ENCODE measurements around the gene OSBPL3. TPM values are rescaled to one million over a fixed set of nuclear protein-coding genes. Genes with fewer than 3 reads are reported as not detected.

Gene OSBPL3
- total RNA-seq, 4 donors from 2014 or later = 1.2 to 9.0 (median 3.5) TPM

DNA sequence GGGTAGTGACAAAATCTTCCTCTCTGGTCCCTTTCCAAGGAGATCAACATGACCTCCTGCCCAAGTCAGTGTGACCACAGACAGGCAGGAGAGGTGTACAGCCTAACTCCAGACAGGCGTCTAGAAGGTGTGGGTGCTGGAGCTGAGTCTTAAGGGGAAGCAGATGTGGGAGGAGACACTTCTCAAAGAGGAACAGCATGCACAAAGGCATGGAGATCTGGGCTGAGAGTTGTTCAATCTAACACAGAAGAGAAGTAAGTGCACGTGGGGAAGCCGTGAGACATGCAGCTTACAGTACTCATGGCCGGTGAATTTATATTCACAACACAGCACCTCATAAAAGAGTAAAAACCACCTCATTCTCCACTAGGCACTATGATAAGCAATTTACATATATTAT, 198.9 kb downstream of the OSBPL3 start:
- intact Hi-C loops (cut with DNase I; ENCODE audit: low total_unique reads) = no loop called here
- DNase-seq = no peak
- Histone ChIP-seq H3K36me3 (no peaks in the 10 kb centered on the region), H3K9me3 (no peaks in the 10 kb centered on the region), H3K4me3 (no peak overlapping the region), H3K27ac (no peak overlapping the region), H3K27me3 (no peaks in the 10 kb centered on the region), H3K4me1 (no peaks in the 10 kb centered on the region)
- TF ChIP-seq POLR2A (IDR thresholded peaks at IDR 0.05) = no peak
- TF ChIP-seq, protein P1, sequence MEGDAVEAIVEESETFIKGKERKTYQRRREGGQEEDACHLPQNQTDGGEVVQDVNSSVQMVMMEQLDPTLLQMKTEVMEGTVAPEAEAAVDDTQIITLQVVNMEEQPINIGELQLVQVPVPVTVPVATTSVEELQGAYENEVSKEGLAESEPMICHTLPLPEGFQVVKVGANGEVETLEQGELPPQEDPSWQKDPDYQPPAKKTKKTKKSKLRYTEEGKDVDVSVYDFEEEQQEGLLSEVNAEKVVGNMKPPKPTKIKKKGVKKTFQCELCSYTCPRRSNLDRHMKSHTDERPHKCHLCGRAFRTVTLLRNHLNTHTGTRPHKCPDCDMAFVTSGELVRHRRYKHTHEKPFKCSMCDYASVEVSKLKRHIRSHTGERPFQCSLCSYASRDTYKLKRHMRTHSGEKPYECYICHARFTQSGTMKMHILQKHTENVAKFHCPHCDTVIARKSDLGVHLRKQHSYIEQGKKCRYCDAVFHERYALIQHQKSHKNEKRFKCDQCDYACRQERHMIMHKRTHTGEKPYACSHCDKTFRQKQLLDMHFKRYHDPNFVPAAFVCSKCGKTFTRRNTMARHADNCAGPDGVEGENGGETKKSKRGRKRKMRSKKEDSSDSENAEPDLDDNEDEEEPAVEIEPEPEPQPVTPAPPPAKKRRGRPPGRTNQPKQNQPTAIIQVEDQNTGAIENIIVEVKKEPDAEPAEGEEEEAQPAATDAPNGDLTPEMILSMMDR (IDR thresholded peaks at IDR 0.05) = no peak

DNA sequence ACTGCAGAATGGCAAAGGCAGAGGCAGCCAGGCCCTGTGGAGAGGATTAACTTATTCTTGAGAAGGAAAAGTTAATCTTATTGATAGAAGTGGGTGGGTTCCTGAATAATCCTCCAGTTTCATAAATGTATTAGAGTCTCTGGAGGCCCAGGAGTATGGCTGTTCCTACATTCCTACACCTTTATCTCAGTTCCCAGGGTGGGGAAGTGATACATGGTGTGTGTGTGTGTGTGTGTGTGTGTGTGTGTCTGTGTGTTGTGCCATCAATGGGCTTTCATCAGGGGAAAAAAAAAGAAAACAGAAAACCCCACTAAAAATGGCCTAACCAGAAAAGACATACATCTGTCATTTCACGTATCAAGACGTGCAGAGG, 200.7 kb downstream of the OSBPL3 start:
- TF ChIP-seq POLR2A (IDR thresholded peaks at IDR 0.05) = no peak
- TF ChIP-seq, protein P1 (IDR thresholded peaks at IDR 0.05) = no peak

DNA sequence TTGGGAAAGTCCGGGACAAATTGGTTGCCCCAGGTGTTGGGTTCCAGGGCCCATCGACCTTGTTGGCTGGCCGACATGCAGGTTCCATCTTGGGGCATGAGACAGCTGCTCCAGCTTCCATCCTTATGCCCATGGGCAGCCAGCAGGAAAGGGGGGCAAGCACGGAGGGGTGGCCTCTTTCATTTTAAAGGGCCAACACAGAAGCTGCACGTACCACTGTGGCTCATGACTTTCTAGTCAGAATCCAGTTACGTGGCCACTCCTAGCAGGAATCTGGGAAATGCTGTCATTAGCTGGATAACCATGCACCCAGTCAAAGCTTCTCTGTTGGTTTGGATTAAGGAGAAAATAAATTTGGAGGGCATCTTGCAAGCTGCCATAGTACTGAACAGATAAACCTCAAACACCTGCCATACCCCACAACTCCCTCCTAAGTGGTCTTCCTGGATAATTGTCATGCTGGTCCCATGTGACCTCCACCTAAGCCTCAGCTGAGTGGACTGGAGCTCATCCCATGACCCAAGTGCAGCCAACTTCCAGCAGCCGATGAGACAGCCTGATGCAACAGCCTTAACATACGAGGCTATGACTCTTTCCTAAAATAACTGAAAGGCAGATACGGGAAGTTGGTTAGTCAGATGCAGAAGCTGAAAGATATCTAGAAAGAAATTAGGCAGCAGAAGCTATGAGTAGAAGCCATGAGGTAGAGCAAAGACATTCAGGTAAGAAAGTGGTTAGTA, 201.3 kb downstream of the OSBPL3 start:
- intact Hi-C loops (cut with DNase I; ENCODE audit: low total_unique reads) = no loop called here
- Histone ChIP-seq H3K4me1 (no peaks in the 10 kb centered on the region), H3K36me3 (no peaks in the 10 kb centered on the region), H3K27ac (no peak overlapping the region), H3K9me3 (no peaks in the 10 kb centered on the region), H3K4me3 (no peak overlapping the region), H3K27me3 (no peaks in the 10 kb centered on the region)
- peak in 1 of 2 donors; percentile 30 for DNase-seq
- TF ChIP-seq, protein P1 (IDR thresholded peaks at IDR 0.05) = no peak
- TF ChIP-seq POLR2A (IDR thresholded peaks at IDR 0.05) = no peak

More for the DNA sequence above, 200.7 kb downstream of the OSBPL3 start:
- intact Hi-C loops (cut with DNase I; ENCODE audit: low total_unique reads) = no loop called here
- Histone ChIP-seq H3K27me3 (no peaks in the 10 kb centered on the region), H3K4me1 (no peaks in the 10 kb centered on the region), H3K27ac (no peak overlapping the region), H3K36me3 (no peaks in the 10 kb centered on the region), H3K9me3 (no peaks in the 10 kb centered on the region), H3K4me3 (no peak overlapping the region)
- no peak for DNase-seq

DNA sequence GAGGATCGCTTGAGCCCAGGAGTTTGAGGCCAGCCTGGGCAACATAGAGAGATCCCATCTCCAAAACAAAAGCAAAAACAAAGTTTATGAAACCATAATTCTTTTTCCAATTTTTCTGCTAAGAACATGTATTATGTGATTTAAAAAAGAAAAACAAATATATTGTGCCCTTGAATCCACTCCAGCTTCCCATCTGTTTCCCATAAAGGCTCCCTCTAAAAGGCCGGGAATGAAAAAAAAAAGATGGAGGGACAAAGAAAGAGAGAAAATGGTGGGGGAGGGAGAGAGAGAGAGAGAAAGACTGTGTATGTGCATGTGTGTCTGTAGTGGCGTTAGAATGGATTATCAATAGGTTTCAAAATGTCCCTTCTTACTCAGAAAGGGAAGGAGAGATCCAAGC, 202.2 kb downstream of the OSBPL3 start:
- no peaks in the 10 kb centered on the region for H3K36me3 ChIP-seq
- no peaks in the 10 kb centered on the region for H3K4me1 ChIP-seq
- H3K4me3 ChIP-seq = no peak overlapping the region
- intact Hi-C loops (cut with DNase I; ENCODE audit: low total_unique reads) = no loop called here
- TF ChIP-seq, protein P1 (IDR thresholded peaks at IDR 0.05) = no peak
- no peaks in the 10 kb centered on the region for H3K27me3 ChIP-seq
- H3K9me3 ChIP-seq = no peaks in the 10 kb centered on the region
- DNase-seq = no peak
- H3K27ac ChIP-seq = no peak overlapping the region

DNA sequence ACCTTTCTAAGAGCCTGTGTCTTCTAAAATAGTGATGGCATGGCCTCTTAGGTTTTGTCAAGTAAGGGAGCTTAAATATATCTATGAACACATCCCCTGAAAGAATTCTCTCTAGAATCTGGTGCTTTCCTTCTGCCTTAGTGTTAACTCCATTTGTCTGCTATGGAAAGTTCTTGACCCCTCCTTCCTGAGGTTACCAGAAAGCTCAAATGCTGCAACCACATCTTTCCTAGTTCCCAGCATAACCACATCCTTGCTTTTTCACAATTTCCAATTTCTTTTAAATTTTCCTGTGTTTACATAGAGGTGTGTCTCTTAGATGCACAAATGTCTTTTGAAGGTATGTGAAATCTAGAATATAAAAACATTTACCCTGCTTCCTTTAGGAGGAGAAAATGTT, 206.3 kb downstream of the OSBPL3 start:
- H3K27me3 ChIP-seq = no peaks in the 10 kb centered on the region
- H3K4me1 ChIP-seq = no peaks in the 10 kb centered on the region
- H3K27ac ChIP-seq = no peak overlapping the region
- DNase-seq = no peak
- intact Hi-C loops (cut with DNase I; ENCODE audit: low total_unique reads) = no loop called here
- no peaks in the 10 kb centered on the region for H3K9me3 ChIP-seq
- H3K36me3 ChIP-seq = no peaks in the 10 kb centered on the region
- H3K4me3 ChIP-seq = no peak overlapping the region
- TF ChIP-seq, protein P1 (IDR thresholded peaks at IDR 0.05) = no peak
- TF ChIP-seq POLR2A (IDR thresholded peaks at IDR 0.05) = no peak

Measured in uterus (tissue), 4 donors.